SK-N-SH treated with all-trans-retinoic acid at 6 μM for 48 hours (cell line): ENCODE results near the gene ZBED1.
"Not testable (repeated sequence)": the region's sequence is repeated elsewhere in the genome, so short reads cannot be mapped to it uniquely, and the experiment has no call there.

Experiments used
- ATAC-seq: fragments of 200-7000 bp; cut with Tn5 transposase; 3 replicates; pipeline ENCODE4 v1.9.1; 2020; ENCODE audit warnings: mild to moderate bottlenecking, moderate library complexity
- ARNTL ChIP-seq: fragments of 450-650 bp; formaldehyde crosslinking; IDR thresholded peaks from 2 replicates; pipeline ENCODE4 v1.5.0; 2020; ENCODE audit warnings: low read depth, mild to moderate bottlenecking, moderate library complexity, borderline replicate concordance
- BACH2 ChIP-seq: fragments of 250-450 bp; sonication (Bioruptor Pico); IDR thresholded peaks from 2 replicates; pipeline ENCODE4 v1.9.0; 2021; ENCODE audit warnings: mild to moderate bottlenecking, borderline replicate concordance
- CSDC2 ChIP-seq: fragments of 250-450 bp; sonication (Bioruptor Pico); IDR thresholded peaks from 2 replicates; pipeline ENCODE4 v1.5.0; 2020; ENCODE audit warnings: mild to moderate bottlenecking, moderate library complexity
- ESRRG ChIP-seq: fragments of 250-450 bp; sonication (Bioruptor Pico); IDR thresholded peaks from 2 replicates; pipeline ENCODE4 v1.6.1; 2021; ENCODE audit warnings: mild to moderate bottlenecking
- ISL1 ChIP-seq: fragments of 250-450 bp; sonication (Bioruptor Pico); IDR thresholded peaks from 2 replicates; pipeline ENCODE4 v2.1.2; 2022; ENCODE audit warnings: mild to moderate bottlenecking, moderate library complexity
- OSR1 ChIP-seq: fragments of 250-450 bp; sonication (Bioruptor Pico); IDR thresholded peaks from 2 replicates; pipeline ENCODE4 v1.8.0; 2022; ENCODE audit warnings: moderate library complexity, mild to moderate bottlenecking, inconsistent platforms
- RARB ChIP-seq: fragments of 250-450 bp; sonication (Bioruptor Pico); IDR thresholded peaks from 2 replicates; pipeline ENCODE4 v1.8.0; 2021; ENCODE audit warnings: mild to moderate bottlenecking, moderate library complexity
- SNAI2 ChIP-seq: fragments of 250-450 bp; sonication (Bioruptor Pico); IDR thresholded peaks from 2 replicates; pipeline ENCODE4 v1.5.0; 2020; ENCODE audit warnings: mild to moderate bottlenecking, moderate library complexity
- TOX ChIP-seq: fragments of 250-450 bp; sonication (Bioruptor Pico); IDR thresholded peaks from 2 replicates; pipeline ENCODE4 v1.8.0; 2021; ENCODE audit warnings: mild to moderate bottlenecking, moderate library complexity, borderline replicate concordance
- ZFP3 ChIP-seq: fragments of 250-450 bp; sonication (Bioruptor Pico); IDR thresholded peaks from 2 replicates; pipeline ENCODE4 v1.5.0; 2020; ENCODE audit warnings: mild to moderate bottlenecking, moderate library complexity
- ZNF565 ChIP-seq: fragments of 450-650 bp; formaldehyde crosslinking; conservative IDR thresholded peaks from 2 replicates; pipeline ENCODE4 v1.5.0; 2020; ENCODE audit warnings: low read depth, mild to moderate bottlenecking, moderate library complexity
- ZNF70 ChIP-seq: fragments of 450-650 bp; formaldehyde crosslinking; IDR thresholded peaks from 2 replicates; pipeline ENCODE4 v1.5.0; 2020; ENCODE audit warnings: mild to moderate bottlenecking, moderate library complexity
- ZNF8 ChIP-seq: fragments of 450-650 bp; formaldehyde crosslinking; IDR thresholded peaks from 2 replicates; pipeline ENCODE4 v1.5.0; 2020; ENCODE audit warnings: mild to moderate bottlenecking, moderate library complexity
- TF ChIP-seq, protein P1 (sequence below): fragments of 250-450 bp; sonication (Bioruptor Pico); IDR thresholded peaks from 2 replicates; pipeline ENCODE4 v1.5.1; 2021; ENCODE audit warnings: mild to moderate bottlenecking, moderate library complexity
- TF ChIP-seq, protein P2 (sequence below): fragments of 250-450 bp; sonication (Bioruptor Pico); IDR thresholded peaks from 2 replicates; pipeline ENCODE4 v1.8.0; 2020; ENCODE audit warnings: mild to moderate bottlenecking, moderate library complexity, borderline replicate concordance
- TF ChIP-seq, protein P3 (sequence below): fragments of 250-450 bp; sonication (Bioruptor Pico); IDR thresholded peaks from 2 replicates; pipeline ENCODE4 v1.5.0; 2020; ENCODE audit warnings: mild to moderate bottlenecking, moderate library complexity

The ZBED1 gene

DNA sequence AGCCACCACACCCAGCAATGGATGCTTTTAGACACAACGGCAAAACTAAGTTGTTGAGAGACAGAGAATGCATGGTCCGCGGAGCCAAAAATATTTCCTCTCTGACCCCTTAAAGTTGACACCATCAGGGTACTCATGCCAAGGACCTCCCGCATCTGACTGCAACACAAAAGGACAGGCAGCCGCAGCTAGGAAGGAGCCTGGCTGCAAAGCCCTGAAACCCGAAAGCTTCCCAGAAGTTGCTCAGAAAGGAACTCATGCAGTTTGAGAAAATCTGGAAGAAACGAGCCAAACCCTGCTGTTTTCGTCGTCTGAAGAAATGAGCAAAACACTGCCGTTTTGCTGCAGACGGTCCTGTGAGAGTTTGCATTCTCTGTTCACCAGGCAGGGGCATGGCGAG is 16.5 kb downstream of the ZBED1 start:
- TF ChIP-seq SNAI2 (CRISPR knock-in tag): no peak
- TF ChIP-seq CSDC2: no peak
- TF ChIP-seq, protein P1, sequence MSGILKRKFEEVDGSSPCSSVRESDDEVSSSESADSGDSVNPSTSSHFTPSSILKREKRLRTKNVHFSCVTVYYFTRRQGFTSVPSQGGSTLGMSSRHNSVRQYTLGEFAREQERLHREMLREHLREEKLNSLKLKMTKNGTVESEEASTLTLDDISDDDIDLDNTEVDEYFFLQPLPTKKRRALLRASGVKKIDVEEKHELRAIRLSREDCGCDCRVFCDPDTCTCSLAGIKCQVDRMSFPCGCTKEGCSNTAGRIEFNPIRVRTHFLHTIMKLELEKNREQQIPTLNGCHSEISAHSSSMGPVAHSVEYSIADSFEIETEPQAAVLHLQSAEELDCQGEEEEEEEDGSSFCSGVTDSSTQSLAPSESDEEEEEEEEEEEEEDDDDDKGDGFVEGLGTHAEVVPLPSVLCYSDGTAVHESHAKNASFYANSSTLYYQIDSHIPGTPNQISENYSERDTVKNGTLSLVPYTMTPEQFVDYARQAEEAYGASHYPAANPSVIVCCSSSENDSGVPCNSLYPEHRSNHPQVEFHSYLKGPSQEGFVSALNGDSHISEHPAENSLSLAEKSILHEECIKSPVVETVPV (CRISPR knock-in tag): no peak
- TF ChIP-seq ZFP3 (CRISPR knock-in tag): no peak
- no peak for TF ChIP-seq ZNF8 (CRISPR knock-in tag)
- no peak for TF ChIP-seq TOX (CRISPR knock-in tag)
- TF ChIP-seq, protein P2, sequence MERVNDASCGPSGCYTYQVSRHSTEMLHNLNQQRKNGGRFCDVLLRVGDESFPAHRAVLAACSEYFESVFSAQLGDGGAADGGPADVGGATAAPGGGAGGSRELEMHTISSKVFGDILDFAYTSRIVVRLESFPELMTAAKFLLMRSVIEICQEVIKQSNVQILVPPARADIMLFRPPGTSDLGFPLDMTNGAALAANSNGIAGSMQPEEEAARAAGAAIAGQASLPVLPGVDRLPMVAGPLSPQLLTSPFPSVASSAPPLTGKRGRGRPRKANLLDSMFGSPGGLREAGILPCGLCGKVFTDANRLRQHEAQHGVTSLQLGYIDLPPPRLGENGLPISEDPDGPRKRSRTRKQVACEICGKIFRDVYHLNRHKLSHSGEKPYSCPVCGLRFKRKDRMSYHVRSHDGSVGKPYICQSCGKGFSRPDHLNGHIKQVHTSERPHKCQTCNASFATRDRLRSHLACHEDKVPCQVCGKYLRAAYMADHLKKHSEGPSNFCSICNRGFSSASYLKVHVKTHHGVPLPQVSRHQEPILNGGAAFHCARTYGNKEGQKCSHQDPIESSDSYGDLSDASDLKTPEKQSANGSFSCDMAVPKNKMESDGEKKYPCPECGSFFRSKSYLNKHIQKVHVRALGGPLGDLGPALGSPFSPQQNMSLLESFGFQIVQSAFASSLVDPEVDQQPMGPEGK (CRISPR knock-in tag): no peak
- ATAC-seq: no peak

DNA sequence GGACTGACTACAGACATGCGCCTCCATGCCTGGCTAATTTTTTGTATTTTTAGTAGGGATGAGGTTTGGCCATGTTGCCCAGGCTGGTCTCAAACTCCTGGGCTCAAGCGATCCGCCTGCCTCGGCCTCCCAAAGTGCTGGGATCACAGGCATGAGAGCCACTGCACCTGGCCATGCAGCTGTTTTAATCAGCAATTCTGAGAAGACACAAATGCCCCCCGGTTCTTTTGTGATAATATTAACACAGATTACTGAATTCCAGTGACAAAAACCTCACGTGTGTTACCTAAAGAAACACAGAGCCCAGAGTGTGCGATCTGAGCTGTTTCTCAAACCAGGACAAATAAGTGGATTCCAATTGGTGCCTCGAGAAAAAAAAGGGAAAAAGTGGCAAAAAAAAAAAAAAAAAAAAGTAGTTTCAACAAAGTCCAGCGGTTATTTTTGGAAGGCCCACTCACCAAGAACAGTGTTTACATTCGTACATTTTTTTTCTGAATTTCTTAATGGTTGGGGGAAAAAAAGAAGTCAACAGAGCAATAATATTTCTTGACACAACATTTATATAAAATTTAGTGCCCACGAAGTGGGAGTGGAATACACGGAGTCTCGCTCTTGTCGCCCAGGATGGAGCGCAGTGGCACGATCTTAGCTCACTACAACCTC is 17.2 kb downstream of the ZBED1 start:
- no peak for ATAC-seq
- TF ChIP-seq BACH2 (no peak), SNAI2 (CRISPR knock-in tag) (no peak), ARNTL (CRISPR knock-in tag) (no peak), ZNF565 (CRISPR knock-in tag) (no peak), TOX (CRISPR knock-in tag) (no peak), ZFP3 (CRISPR knock-in tag) (no peak)
- TF ChIP-seq, protein P2 (CRISPR knock-in tag): no peak

DNA sequence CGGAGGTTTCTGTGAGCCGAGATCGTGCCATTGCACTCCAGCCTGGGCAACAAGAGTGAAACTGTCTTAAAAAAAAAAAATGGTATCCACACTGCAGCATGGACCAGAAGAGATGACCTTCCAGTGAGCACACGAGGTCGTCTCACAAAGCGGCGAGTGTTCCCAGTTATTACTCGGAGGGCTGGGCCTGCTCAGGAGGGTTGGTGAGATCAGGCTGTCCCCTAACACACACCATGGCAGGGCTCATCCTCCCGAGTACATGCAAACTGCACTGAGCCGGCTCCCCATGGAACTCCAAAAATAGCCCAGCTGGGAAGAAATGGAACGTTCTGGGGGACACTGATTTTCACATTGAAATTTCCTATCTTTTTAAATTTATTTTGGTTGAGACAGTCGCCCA is 19.2 kb downstream of the ZBED1 start:
- not testable (repeated sequence) for ATAC-seq

DNA sequence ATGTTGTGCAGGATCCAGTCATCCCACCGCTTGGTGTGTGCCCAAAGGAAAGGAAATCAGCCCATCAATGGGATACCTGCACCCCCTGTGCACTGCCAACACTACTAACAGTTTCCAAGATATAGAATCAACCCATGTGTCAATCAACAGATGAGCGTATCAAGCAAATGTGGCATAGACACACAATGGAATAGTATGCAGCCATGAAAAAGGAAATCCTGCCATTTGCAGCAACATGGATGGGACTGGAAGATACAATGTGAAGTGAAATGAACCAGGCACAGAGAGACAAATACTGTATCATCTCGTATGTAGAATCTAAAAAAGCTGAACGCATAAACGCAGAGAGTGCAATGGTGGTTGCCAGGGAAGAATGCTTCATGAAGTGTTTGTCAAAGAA is 20.8 kb downstream of the ZBED1 start:
- not testable (repeated sequence) for ATAC-seq

DNA sequence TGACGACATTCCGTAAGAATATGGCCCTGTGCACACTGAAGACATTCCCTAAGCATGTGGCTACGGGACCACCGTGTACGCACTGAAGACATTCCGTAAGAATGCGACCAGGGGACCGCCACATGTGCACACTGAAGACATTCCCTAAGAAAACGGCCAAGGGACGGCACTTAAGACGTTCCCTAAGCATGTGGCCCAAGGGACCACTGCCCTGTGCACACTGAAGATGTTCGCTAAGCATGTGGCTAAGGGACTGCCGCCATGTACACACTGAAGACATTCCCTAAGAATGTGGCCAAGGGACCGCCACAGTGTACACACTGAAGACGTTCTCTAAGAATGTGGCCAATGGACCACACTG is 21.4 kb downstream of the ZBED1 start:
- ATAC-seq: no peak
- TF ChIP-seq TOX (CRISPR knock-in tag): no peak
- no peak for TF ChIP-seq ESRRG (CRISPR knock-in tag)
- TF ChIP-seq, protein P3, sequence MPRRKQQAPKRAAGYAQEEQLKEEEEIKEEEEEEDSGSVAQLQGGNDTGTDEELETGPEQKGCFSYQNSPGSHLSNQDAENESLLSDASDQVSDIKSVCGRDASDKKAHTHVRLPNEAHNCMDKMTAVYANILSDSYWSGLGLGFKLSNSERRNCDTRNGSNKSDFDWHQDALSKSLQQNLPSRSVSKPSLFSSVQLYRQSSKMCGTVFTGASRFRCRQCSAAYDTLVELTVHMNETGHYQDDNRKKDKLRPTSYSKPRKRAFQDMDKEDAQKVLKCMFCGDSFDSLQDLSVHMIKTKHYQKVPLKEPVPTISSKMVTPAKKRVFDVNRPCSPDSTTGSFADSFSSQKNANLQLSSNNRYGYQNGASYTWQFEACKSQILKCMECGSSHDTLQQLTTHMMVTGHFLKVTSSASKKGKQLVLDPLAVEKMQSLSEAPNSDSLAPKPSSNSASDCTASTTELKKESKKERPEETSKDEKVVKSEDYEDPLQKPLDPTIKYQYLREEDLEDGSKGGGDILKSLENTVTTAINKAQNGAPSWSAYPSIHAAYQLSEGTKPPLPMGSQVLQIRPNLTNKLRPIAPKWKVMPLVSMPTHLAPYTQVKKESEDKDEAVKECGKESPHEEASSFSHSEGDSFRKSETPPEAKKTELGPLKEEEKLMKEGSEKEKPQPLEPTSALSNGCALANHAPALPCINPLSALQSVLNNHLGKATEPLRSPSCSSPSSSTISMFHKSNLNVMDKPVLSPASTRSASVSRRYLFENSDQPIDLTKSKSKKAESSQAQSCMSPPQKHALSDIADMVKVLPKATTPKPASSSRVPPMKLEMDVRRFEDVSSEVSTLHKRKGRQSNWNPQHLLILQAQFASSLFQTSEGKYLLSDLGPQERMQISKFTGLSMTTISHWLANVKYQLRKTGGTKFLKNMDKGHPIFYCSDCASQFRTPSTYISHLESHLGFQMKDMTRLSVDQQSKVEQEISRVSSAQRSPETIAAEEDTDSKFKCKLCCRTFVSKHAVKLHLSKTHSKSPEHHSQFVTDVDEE (CRISPR knock-in tag): no peak
- no peak for TF ChIP-seq ZNF70 (CRISPR knock-in tag)
- no peak for TF ChIP-seq CSDC2
- TF ChIP-seq ARNTL (CRISPR knock-in tag): no peak
- no peak for TF ChIP-seq ZFP3 (CRISPR knock-in tag)
- TF ChIP-seq, protein P1 (CRISPR knock-in tag): no peak
- TF ChIP-seq OSR1 (CRISPR knock-in tag): no peak
- no peak for TF ChIP-seq ZNF8 (CRISPR knock-in tag)
- no peak for TF ChIP-seq RARB
- no peak for TF ChIP-seq ZNF565 (CRISPR knock-in tag)
- no peak for TF ChIP-seq ISL1 (CRISPR knock-in tag)
